ENCODE data around the gene ABHD4. TPM values are rescaled to one million over a fixed set of nuclear protein-coding genes. Genes with fewer than 3 reads are reported as not detected.

Gene ABHD4
- total and polyA plus RNA-seq, 11 donors = 10.4 to 35.5 (median 24.3) TPM

GRCh38 chr14:22572562-22573058, 25.5 kb upstream of the ABHD4 start:
- Histone ChIP-seq H3K4me1 (peaks cover 0 to 26% (median 4%) of the 10 kb centered on the region in 12 donors), H3K4me3 (no peak overlapping the region), H3K27me3 (no peaks in the 10 kb centered on the region), H3K27ac (no peak overlapping the region), H3K36me3 (peaks cover 3 to 73% (median 56%) of the 10 kb centered on the region in 9 donors), H3K9me3 (no peaks in the 10 kb centered on the region)
- intact Hi-C loops (cut with DNase I) = loop anchor here in 6 of 10 donors (5.0 to 10.0 kb wide), 5 partner anchors 80 to 280 kb away; partner anchors contain the start of genes OXA1L (in 1 of the 6) and SLC7A7 (in 1 of the 6)
- WGBS, 4 donors = 80 to 95% (median 91%) methylated on average over 1 of the region's 1 CpG
- no peak for DNase-seq
- TF ChIP-seq POLR2A (IDR thresholded peaks at IDR 0.05) = no peak
- TF ChIP-seq CTCF (IDR thresholded peaks at IDR 0.05) = no peak
- peak in 1 of 4 donors; percentile 50 for ATAC-seq

- no peak for DNase-seq
Measured at GRCh38 chr14:22573804-22574203, 24.3 kb upstream of the ABHD4 start.

GRCh38 chr14:22577334-22577908, 20.7 kb upstream of the ABHD4 start:
- DNase-seq (no peak), ATAC-seq (no peak)
- no peaks in the 10 kb centered on the region for H3K27me3 ChIP-seq
- no peak overlapping the region for H3K27ac ChIP-seq
- intact Hi-C loops (cut with DNase I) = loop anchor here in 1 of 10 donors (10.0 kb wide), 1 partner anchor 187 kb away; the partner anchor contains the start of gene OXA1L
- WGBS, 4 donors = 74 to 78% (median 77%) methylated on average over 6 of the region's 6 CpGs
- H3K4me3 ChIP-seq = no peak overlapping the region
- no peaks in the 10 kb centered on the region for H3K9me3 ChIP-seq
- peaks cover 0 to 52% (median 30%) of the 10 kb centered on the region in 9 donors for H3K36me3 ChIP-seq
- TF ChIP-seq POLR2A (IDR thresholded peaks at IDR 0.05) (no peak), CTCF (IDR thresholded peaks at IDR 0.05) (no peak)
- peaks cover 0 to 14% (median 0%) of the 10 kb centered on the region in 12 donors for H3K4me1 ChIP-seq

More at GRCh38 chr14:22573804-22574203, 24.3 kb upstream of the ABHD4 start:
- TF ChIP-seq CTCF (IDR thresholded peaks at IDR 0.05) = no peak
- no peak for TF ChIP-seq POLR2A (IDR thresholded peaks at IDR 0.05)
- ATAC-seq = no peak
- H3K36me3 ChIP-seq = peaks cover 3 to 72% (median 52%) of the 10 kb centered on the region in 9 donors
- intact Hi-C loops (cut with DNase I) = loop anchor here in 6 of 10 donors (5.0 to 10.0 kb wide), 5 partner anchors 78 to 278 kb away; partner anchors contain the start of genes OXA1L (in 1 of the 6) and SLC7A7 (in 1 of the 6)
- H3K27me3 ChIP-seq = no peaks in the 10 kb centered on the region
- H3K9me3 ChIP-seq = no peaks in the 10 kb centered on the region
- WGBS, 4 donors = 94 to 100% (median 96%) methylated on average over 3 of the region's 3 CpGs
- H3K27ac ChIP-seq = no peak overlapping the region
- no peak overlapping the region for H3K4me3 ChIP-seq
- H3K4me1 ChIP-seq = peaks cover 0 to 15% (median 4%) of the 10 kb centered on the region in 12 donors

- 75 to 80% (median 77%) methylated on average over 2 of the region's 2 CpGs for WGBS, 4 donors
- Histone ChIP-seq H3K4me1 (peaks cover 0 to 22% (median 7%) of the 10 kb centered on the region in 12 donors), H3K27ac (no peak overlapping the region), H3K36me3 (peaks cover 0 to 42% (median 12%) of the 10 kb centered on the region in 9 donors), H3K9me3 (no peaks in the 10 kb centered on the region), H3K27me3 (no peaks in the 10 kb centered on the region), H3K4me3 (no peak overlapping the region)
- intact Hi-C loops (cut with DNase I) = loop anchor here in 1 of 10 donors (10.0 kb wide), 1 partner anchor 186 kb away; the partner anchor contains the start of gene OXA1L
- TF ChIP-seq POLR2A (IDR thresholded peaks at IDR 0.05) (no peak), CTCF (IDR thresholded peaks at IDR 0.05) (no peak)
- DNase-seq (no peak), ATAC-seq (no peak)
Measured at GRCh38 chr14:22579236-22579635, 18.9 kb upstream of the ABHD4 start.
